ENCODE measurements around the gene GNMT. TPM values are rescaled to one million over a fixed set of nuclear protein-coding genes. Genes with fewer than 3 reads are reported as not detected.
A peak's percentile ranks its signal among the peaks of the same experiment; 100 is the strongest.
"Not testable (repeated sequence)": the region's sequence is repeated elsewhere in the genome, so short reads cannot be mapped to it uniquely, and the experiment has no call there.

Gene GNMT
- total RNA-seq, 5 donors from 2014 or later (not counting 1 experiment from before 2014, with no cell fraction given), result 0.93 to 3.4 (median 1.3) TPM

DNA sequence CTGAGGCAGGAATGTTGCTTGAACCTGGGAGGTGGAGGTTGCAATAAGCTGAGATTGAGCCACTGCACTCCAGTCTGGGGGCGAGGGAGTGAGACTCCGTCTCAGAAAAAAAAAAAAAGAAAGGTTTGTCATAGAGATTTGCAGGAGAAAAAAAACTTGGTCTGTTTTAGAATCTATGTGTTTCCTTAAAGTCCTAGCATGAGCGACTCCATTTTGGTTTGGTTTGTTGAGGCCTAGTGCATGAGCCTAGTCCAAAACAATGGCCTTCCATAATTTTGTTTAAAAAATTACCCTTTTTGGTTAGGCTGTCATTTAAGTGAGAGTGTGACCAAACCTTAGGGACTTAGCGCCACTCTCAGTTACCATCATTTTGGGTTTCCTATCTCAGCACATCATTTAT is 8.2 kb upstream of the GNMT start:
- WGBS (ENCODE audit: insufficient coverage), result 100% methylated on average over 1 of the region's 4 CpGs
- Mint-ChIP-seq H3K27ac (no peak overlapping the region), H3K36me3 (peaks cover 2% of the 10 kb centered on the region), H3K4me1 (no peaks in the 10 kb centered on the region), H3K4me3 (no peak overlapping the region), H3K9me3 (no peaks in the 10 kb centered on the region), H3K27me3 (no peaks in the 10 kb centered on the region)
- ChIA-PET CTCF (interaction anchor here in 1 of 2 donors (0.7 kb wide), 1 partner anchor 26 kb away, joined by 3 read pairs; the partner anchor contains the start of gene PEX6), POLR2A (no interaction called here)
- H3K4me3 ChIP-seq (ENCODE audit: control insufficient read depth in 1 of 2, extremely low read depth in 1 of 2, low read length in 1 of 2), result no peak overlapping the region
- no peak for DNase-seq
- no peak overlapping the region for H3K27ac ChIP-seq (ENCODE audit: low read length)
- H3K4me1 ChIP-seq (ENCODE audit: control insufficient read depth in 1 of 2, extremely low read depth in 1 of 2, insufficient read depth in 2 of 2, low read length in 2 of 2), result no peaks in the 10 kb centered on the region
- no peaks in the 10 kb centered on the region for H3K9me3 ChIP-seq
- ATAC-seq (replicated peaks in 1 of 4), result no peak
- H3K27me3 ChIP-seq (replicated peaks in 1 of 2; ENCODE audit: control insufficient read depth in 2 of 2, extremely low read depth in 1 of 2, insufficient read depth in 2 of 2, low read length in 1 of 2), result no peaks in the 10 kb centered on the region
- H3K36me3 ChIP-seq (ENCODE audit: control insufficient read depth in 2 of 2, extremely low read depth in 1 of 2, insufficient read depth in 1 of 2, low read length in 1 of 2), result no peaks in the 10 kb centered on the region

DNA sequence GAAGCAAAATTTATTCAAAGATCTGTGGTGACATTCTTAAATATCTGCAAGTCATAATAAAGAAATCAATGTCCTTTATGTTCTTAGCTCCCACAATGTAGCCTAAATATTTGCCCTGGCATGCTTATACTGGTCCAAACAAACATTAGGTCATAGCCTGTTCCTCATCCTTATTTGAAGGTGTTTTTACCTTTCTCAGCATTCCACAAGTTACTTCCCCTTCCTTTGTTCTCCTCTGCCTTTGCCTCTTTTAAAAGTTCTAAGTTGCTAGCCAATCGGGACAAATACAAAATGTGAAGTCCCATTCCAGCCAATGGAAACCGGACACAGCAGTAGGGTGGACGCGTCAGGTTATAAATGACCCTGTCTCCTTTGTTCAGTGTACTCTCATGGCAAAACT is 6.1 kb upstream of the GNMT start:
- H3K36me3 Mint-ChIP-seq; DNase-seq; H3K27ac Mint-ChIP-seq; H3K27ac ChIP-seq (ENCODE audit: low read length); H3K36me3 ChIP-seq (ENCODE audit: control insufficient read depth in 2 of 2, extremely low read depth in 1 of 2, insufficient read depth in 1 of 2, low read length in 1 of 2); H3K4me1 ChIP-seq (ENCODE audit: control insufficient read depth in 1 of 2, extremely low read depth in 1 of 2, insufficient read depth in 2 of 2, low read length in 2 of 2); H3K9me3 ChIP-seq; H3K4me3 ChIP-seq (ENCODE audit: control insufficient read depth in 1 of 2, extremely low read depth in 1 of 2, low read length in 1 of 2); H3K4me3 Mint-ChIP-seq; POLR2A ChIA-PET; H3K27me3 ChIP-seq (replicated peaks in 1 of 2; ENCODE audit: control insufficient read depth in 2 of 2, extremely low read depth in 1 of 2, insufficient read depth in 2 of 2, low read length in 1 of 2); H3K9me3 Mint-ChIP-seq; H3K4me1 Mint-ChIP-seq; H3K27me3 Mint-ChIP-seq; ATAC-seq (replicated peaks in 1 of 4): not testable (repeated sequence)
- no CpG with 5 or more reads among the region's 4 CpGs for WGBS (ENCODE audit: insufficient coverage)
- CTCF ChIA-PET, result interaction anchor here in 1 of 2 donors (0.6 kb wide), 2 partner anchors 9 to 365 kb away, joined by 3 read pairs; no protein-coding TSS in a partner anchor

DNA sequence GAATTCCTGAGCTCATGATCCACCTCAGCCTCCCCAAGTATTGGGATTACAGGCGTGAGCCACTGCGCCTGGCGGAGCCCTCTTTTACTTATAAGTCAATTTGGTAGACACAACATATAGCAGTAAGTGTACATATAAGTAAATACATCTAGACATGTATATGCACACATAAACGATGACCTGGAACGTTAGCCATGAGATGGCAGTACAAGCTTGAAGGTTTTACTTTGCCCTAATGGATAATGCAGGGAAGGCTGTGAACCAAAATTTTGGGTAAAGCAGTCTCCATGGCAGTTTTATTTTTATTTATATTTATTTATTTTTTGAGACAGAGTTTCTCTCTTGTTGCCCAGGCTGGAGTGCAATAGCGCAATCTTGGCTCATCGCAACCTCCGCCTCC is 2.4 kb upstream of the GNMT start:
- CTCF ChIA-PET, result interaction anchor here in 1 of 2 donors (0.6 kb wide), 1 partner anchor 47 kb away, joined by 6 read pairs; no protein-coding TSS in a partner anchor
- POLR2A ChIA-PET, result interaction anchor here in 1 of 2 donors (0.6 kb wide), 1 partner anchor 151 kb away, joined by 3 read pairs; no protein-coding TSS in a partner anchor
- ATAC-seq (replicated peaks in 1 of 4) (no peak), DNase-seq (no peak)
- Mint-ChIP-seq H3K4me3 (no peak overlapping the region), H3K27ac (no peak overlapping the region), H3K27me3 (no peaks in the 10 kb centered on the region), H3K36me3 (peaks cover 13% of the 10 kb centered on the region), H3K9me3 (no peaks in the 10 kb centered on the region), H3K4me1 (peaks cover 21 to 25% (median 22%) of the 10 kb centered on the region in 3 donors)
- Histone ChIP-seq H3K27ac (ENCODE audit: low read length) (no peak overlapping the region), H3K4me3 (ENCODE audit: control insufficient read depth in 1 of 2, extremely low read depth in 1 of 2, low read length in 1 of 2) (no peak overlapping the region), H3K36me3 (ENCODE audit: control insufficient read depth in 2 of 2, extremely low read depth in 1 of 2, insufficient read depth in 1 of 2, low read length in 1 of 2) (peaks cover 4 to 10% of the 10 kb centered on the region in 2 donors), H3K4me1 (ENCODE audit: control insufficient read depth in 1 of 2, extremely low read depth in 1 of 2, insufficient read depth in 2 of 2, low read length in 2 of 2) (peaks cover 2 to 17% of the 10 kb centered on the region in 2 experiments), H3K27me3 (replicated peaks in 1 of 2; ENCODE audit: control insufficient read depth in 2 of 2, extremely low read depth in 1 of 2, insufficient read depth in 2 of 2, low read length in 1 of 2) (peaks cover 0 to 19% of the 10 kb centered on the region in 2 experiments), H3K9me3 (no peaks in the 10 kb centered on the region)
- no CpG with 5 or more reads among the region's 8 CpGs for WGBS (ENCODE audit: insufficient coverage)

- Mint-ChIP-seq H3K9me3 (no peaks in the 10 kb centered on the region), H3K4me3 (peak overlapping the region; percentile 65 to 91 (median 73)), H3K36me3 (peaks cover 21% of the 10 kb centered on the region), H3K4me1 (peaks cover 21 to 25% (median 22%) of the 10 kb centered on the region in 3 donors), H3K27me3 (no peaks in the 10 kb centered on the region), H3K27ac (no peak overlapping the region)
- no peaks in the 10 kb centered on the region for H3K9me3 ChIP-seq
- peaks cover 0 to 19% of the 10 kb centered on the region in 2 experiments for H3K27me3 ChIP-seq (replicated peaks in 1 of 2; ENCODE audit: control insufficient read depth in 2 of 2, extremely low read depth in 1 of 2, insufficient read depth in 2 of 2, low read length in 1 of 2)
- no peak overlapping the region for H3K27ac ChIP-seq (ENCODE audit: low read length)
- peaks cover 6 to 19% of the 10 kb centered on the region in 2 donors for H3K36me3 ChIP-seq (ENCODE audit: control insufficient read depth in 2 of 2, extremely low read depth in 1 of 2, insufficient read depth in 1 of 2, low read length in 1 of 2)
- ATAC-seq (replicated peaks in 1 of 4), result no peak
- DNase-seq, result no peak
- CTCF ChIA-PET, result no interaction called here
- no peak overlapping the region for H3K4me3 ChIP-seq (ENCODE audit: control insufficient read depth in 1 of 2, extremely low read depth in 1 of 2, low read length in 1 of 2)
- peaks cover 2 to 17% of the 10 kb centered on the region in 2 experiments for H3K4me1 ChIP-seq (ENCODE audit: control insufficient read depth in 1 of 2, extremely low read depth in 1 of 2, insufficient read depth in 2 of 2, low read length in 2 of 2)
- POLR2A ChIA-PET, result no interaction called here
- 68% methylated on average over 11 of the region's 13 CpGs for WGBS (ENCODE audit: insufficient coverage)
These were observed 674 bp upstream of the GNMT start for GRCh38 chr6:42959917-42960242.

- Histone ChIP-seq H3K27ac (ENCODE audit: low read length) (no peak overlapping the region), H3K27me3 (replicated peaks in 1 of 2; ENCODE audit: control insufficient read depth in 2 of 2, extremely low read depth in 1 of 2, insufficient read depth in 2 of 2, low read length in 1 of 2) (peaks cover 0 to 19% of the 10 kb centered on the region in 2 experiments), H3K4me3 (ENCODE audit: control insufficient read depth in 1 of 2, extremely low read depth in 1 of 2, low read length in 1 of 2) (peak overlapping the region; percentile 38 to 64), H3K9me3 (no peaks in the 10 kb centered on the region), H3K4me1 (ENCODE audit: control insufficient read depth in 1 of 2, extremely low read depth in 1 of 2, insufficient read depth in 2 of 2, low read length in 2 of 2) (peaks cover 2 to 17% of the 10 kb centered on the region in 2 experiments), H3K36me3 (ENCODE audit: control insufficient read depth in 2 of 2, extremely low read depth in 1 of 2, insufficient read depth in 1 of 2, low read length in 1 of 2) (peaks cover 8 to 30% of the 10 kb centered on the region in 2 donors)
- DNase-seq, result no peak
- 34% methylated on average over 9 of the region's 15 CpGs for WGBS (ENCODE audit: insufficient coverage)
- Mint-ChIP-seq H3K9me3 (no peaks in the 10 kb centered on the region), H3K27ac (no peak overlapping the region), H3K4me3 (peak overlapping the region; percentile 65 to 91 (median 73)), H3K36me3 (peaks cover 27% of the 10 kb centered on the region), H3K4me1 (peaks cover 21 to 25% (median 22%) of the 10 kb centered on the region in 3 donors), H3K27me3 (no peaks in the 10 kb centered on the region)
- POLR2A ChIA-PET, result interaction anchor here in 1 of 2 donors (0.6 kb wide), 1 partner anchor 43 kb away, joined by 3 read pairs; no protein-coding TSS in a partner anchor
- CTCF ChIA-PET, result interaction anchor here in 1 of 2 donors (0.6 kb wide), 1 partner anchor 48 kb away, joined by 4 read pairs; no protein-coding TSS in a partner anchor
- no peak for ATAC-seq (replicated peaks in 1 of 4)
These were observed 491 bp downstream of the GNMT start for GRCh38 chr6:42961020-42961470.

- ATAC-seq (replicated peaks in 1 of 4), result no peak
- Mint-ChIP-seq H3K4me3 (peak overlapping the region in 2 of 3 donors; percentile 31 to 91), H3K27ac (no peak overlapping the region), H3K36me3 (peaks cover 27% of the 10 kb centered on the region), H3K4me1 (peaks cover 21 to 25% (median 22%) of the 10 kb centered on the region in 3 donors), H3K27me3 (no peaks in the 10 kb centered on the region), H3K9me3 (no peaks in the 10 kb centered on the region)
- no peaks in the 10 kb centered on the region for H3K9me3 ChIP-seq
- DNase-seq, result no peak
- H3K27me3 ChIP-seq (replicated peaks in 1 of 2; ENCODE audit: control insufficient read depth in 2 of 2, extremely low read depth in 1 of 2, insufficient read depth in 2 of 2, low read length in 1 of 2), result peaks cover 0 to 19% of the 10 kb centered on the region in 2 experiments
- 100% methylated on average over 7 of the region's 12 CpGs for WGBS (ENCODE audit: insufficient coverage)
- peaks cover 8 to 38% of the 10 kb centered on the region in 2 donors for H3K36me3 ChIP-seq (ENCODE audit: control insufficient read depth in 2 of 2, extremely low read depth in 1 of 2, insufficient read depth in 1 of 2, low read length in 1 of 2)
- no peak overlapping the region for H3K27ac ChIP-seq (ENCODE audit: low read length)
- peaks cover 2 to 17% of the 10 kb centered on the region in 2 experiments for H3K4me1 ChIP-seq (ENCODE audit: control insufficient read depth in 1 of 2, extremely low read depth in 1 of 2, insufficient read depth in 2 of 2, low read length in 2 of 2)
- ChIA-PET CTCF (no interaction called here), POLR2A (no interaction called here)
- no peak overlapping the region for H3K4me3 ChIP-seq (ENCODE audit: control insufficient read depth in 1 of 2, extremely low read depth in 1 of 2, low read length in 1 of 2)
These were observed 1.5 kb downstream of the GNMT start for GRCh38 chr6:42962096-42962495.

Data from T-cell (primary cell).